ENCODE data around the gene ZYG11A. TPM values are rescaled to one million over a fixed set of nuclear protein-coding genes. Genes with fewer than 3 reads are reported as not detected.
"Not testable (repeated sequence)": the region's sequence is repeated elsewhere in the genome, so short reads cannot be mapped to it uniquely, and the experiment has no call there.

ZYG11A gene
- not detected for total RNA-seq

DNA sequence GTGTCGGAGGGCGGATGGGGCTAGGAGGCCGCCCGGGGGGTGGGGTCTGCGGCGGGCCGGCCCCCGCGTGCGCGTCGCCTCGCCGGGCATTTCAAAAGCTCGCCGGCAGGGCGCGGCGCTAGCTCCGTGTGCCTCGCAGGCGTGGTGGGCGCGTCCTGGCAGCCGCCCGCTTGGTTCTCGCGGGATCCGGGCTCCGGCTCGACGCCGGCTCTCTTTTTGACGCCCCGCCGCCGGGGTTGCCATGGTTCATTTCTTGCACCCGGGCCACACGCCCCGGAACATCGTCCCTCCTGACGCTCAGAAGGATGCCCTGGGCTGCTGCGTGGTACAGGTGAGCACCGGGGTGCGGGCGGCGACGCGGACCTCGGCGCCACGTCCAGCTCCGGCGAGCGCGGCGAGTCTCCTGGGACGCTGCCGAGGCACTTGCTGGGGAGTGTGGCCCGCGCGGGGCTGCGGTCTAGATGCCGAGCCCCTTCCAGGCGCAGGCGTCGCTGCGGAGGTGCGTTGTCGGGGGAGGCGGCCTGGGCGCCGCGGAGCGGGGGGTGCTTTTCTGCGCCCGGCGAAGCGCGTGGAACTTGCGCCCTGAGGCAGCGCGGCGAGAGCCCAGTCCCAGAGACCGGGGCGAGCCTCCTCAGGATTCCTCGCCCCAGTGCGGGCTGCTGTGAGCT is at the start of gene ZYG11A:
TSS of gene ZYG11A (plus strand) at position 118 of the 668 bp plus-strand sequence. CDS start at position 242, 124 bp downstream.
- Histone ChIP-seq H3K4me3 (peak within 1 kb of the TSS; percentile 4 to 48), H3K9me3 (no peaks in the 10 kb centered on the region), H3K4me1 (peaks cover 0 to 14% (median 7%) of the 10 kb centered on the region in 3 donors), H3K27ac (no peak within 1 kb of the TSS), H3K27me3 (peaks cover 88% of the 10 kb centered on the region), H3K36me3 (no peaks in the 10 kb centered on the region)
- no CpG with 5 or more reads among the region's 88 CpGs for WGBS, 2 donors (ENCODE audit: low coverage in 1 of 2)
- TF ChIP-seq POLR2AphosphoS5 (IDR thresholded peaks at IDR 0.05) (no peak), EP300 (IDR thresholded peaks at IDR 0.05) (no peak), POLR2A (IDR thresholded peaks at IDR 0.05) (no peak)
- TF ChIP-seq, protein P1, sequence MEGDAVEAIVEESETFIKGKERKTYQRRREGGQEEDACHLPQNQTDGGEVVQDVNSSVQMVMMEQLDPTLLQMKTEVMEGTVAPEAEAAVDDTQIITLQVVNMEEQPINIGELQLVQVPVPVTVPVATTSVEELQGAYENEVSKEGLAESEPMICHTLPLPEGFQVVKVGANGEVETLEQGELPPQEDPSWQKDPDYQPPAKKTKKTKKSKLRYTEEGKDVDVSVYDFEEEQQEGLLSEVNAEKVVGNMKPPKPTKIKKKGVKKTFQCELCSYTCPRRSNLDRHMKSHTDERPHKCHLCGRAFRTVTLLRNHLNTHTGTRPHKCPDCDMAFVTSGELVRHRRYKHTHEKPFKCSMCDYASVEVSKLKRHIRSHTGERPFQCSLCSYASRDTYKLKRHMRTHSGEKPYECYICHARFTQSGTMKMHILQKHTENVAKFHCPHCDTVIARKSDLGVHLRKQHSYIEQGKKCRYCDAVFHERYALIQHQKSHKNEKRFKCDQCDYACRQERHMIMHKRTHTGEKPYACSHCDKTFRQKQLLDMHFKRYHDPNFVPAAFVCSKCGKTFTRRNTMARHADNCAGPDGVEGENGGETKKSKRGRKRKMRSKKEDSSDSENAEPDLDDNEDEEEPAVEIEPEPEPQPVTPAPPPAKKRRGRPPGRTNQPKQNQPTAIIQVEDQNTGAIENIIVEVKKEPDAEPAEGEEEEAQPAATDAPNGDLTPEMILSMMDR (IDR thresholded peaks at IDR 0.05), result peak in 3 of 4 experiments; percentile 32 to 44 (median 40)
- ATAC-seq, result peak; percentile 81

- not testable (repeated sequence) for H3K4me3 ChIP-seq, H3K27me3 ChIP-seq, ATAC-seq, H3K27ac ChIP-seq, H3K4me1 ChIP-seq, H3K9me3 ChIP-seq
- WGBS, 2 donors (ENCODE audit: low coverage in 1 of 2), result 71 to 92% methylated on average over 4 to 7 of the region's 7 CpGs
- peaks cover 0 to 80% of the 10 kb centered on the region in 2 donors for H3K36me3 ChIP-seq
Observed at GRCh38 chr1:52793717-52794116, 48.8 kb upstream of the ZYG11A start.

DNA sequence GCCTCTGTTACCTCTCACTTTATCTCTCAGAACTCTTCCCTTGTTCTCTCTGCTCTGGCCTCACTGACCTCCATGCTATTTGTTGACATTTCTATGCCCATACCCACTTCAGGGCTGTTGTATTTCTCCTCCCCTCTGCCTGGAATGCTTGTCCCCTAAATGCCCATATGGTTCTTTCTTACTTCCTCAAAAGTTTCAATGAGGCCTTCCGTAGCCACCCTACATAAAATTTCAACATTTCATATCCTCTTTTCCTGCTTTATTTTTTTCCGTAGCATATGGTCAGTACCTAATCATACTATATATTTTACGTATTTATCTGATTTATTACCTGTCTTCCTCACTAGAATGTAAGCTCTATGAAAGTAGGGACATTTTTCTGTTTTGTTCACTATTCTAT is 47.1 kb upstream of the ZYG11A start:
- TF ChIP-seq, protein P1 (IDR thresholded peaks at IDR 0.05), result no peak
- TF ChIP-seq POLR2AphosphoS5 (IDR thresholded peaks at IDR 0.05) (no peak), POLR2A (IDR thresholded peaks at IDR 0.05) (no peak), EP300 (IDR thresholded peaks at IDR 0.05) (no peak)
- Histone ChIP-seq H3K9me3 (no peaks in the 10 kb centered on the region), H3K27me3 (no peaks in the 10 kb centered on the region), H3K4me1 (no peaks in the 10 kb centered on the region), H3K36me3 (peaks cover 0 to 64% of the 10 kb centered on the region in 2 donors), H3K4me3 (no peak overlapping the region), H3K27ac (no peak overlapping the region)
- ATAC-seq, result no peak
- WGBS, 2 donors (ENCODE audit: low coverage in 1 of 2), result 87 to 93% methylated on average over 3 of the region's 3 CpGs

GRCh38 chr1:52798331-52798730 is 44.2 kb upstream of the ZYG11A start:
- Histone ChIP-seq H3K27ac (no peak overlapping the region), H3K4me3 (no peak overlapping the region), H3K36me3 (peaks cover 0 to 55% of the 10 kb centered on the region in 2 donors), H3K4me1 (no peaks in the 10 kb centered on the region), H3K9me3 (no peaks in the 10 kb centered on the region), H3K27me3 (no peaks in the 10 kb centered on the region)
- ATAC-seq, result no peak
- TF ChIP-seq POLR2AphosphoS5 (IDR thresholded peaks at IDR 0.05), result no peak
- TF ChIP-seq, protein P1 (IDR thresholded peaks at IDR 0.05), result no peak
- TF ChIP-seq POLR2A (IDR thresholded peaks at IDR 0.05), result no peak
- no peak for TF ChIP-seq EP300 (IDR thresholded peaks at IDR 0.05)
- WGBS, 2 donors (ENCODE audit: low coverage in 1 of 2), result 90 to 100% methylated on average over 2 to 3 of the region's 3 CpGs

DNA sequence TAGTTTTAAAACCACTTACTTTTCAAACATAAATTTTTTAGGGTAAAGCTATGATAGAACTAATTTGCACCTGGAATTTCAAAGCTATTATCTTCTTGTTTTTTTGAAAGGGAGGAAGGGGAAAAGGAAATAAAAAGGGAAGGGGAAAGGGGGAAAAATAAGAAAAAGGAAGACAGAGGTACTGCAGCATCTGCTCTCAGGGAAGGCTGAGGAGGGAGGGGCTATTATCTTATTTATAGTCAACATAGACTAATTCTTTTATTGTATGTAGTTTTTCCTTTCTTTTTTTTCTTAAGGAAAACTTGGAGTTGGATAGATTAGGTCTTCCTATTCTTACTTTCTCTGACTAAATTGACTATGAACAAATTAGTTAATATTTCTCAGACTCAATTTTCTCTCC is 41.5 kb upstream of the ZYG11A start:
- TF ChIP-seq, protein P1 (IDR thresholded peaks at IDR 0.05), result no peak
- TF ChIP-seq POLR2A (IDR thresholded peaks at IDR 0.05), result no peak
- TF ChIP-seq POLR2AphosphoS5 (IDR thresholded peaks at IDR 0.05), result no peak
- TF ChIP-seq EP300 (IDR thresholded peaks at IDR 0.05), result no peak

GRCh38 chr1:52804083-52804482 is 38.5 kb upstream of the ZYG11A start:
- not testable (repeated sequence) for H3K27ac ChIP-seq, H3K4me1 ChIP-seq, ATAC-seq, H3K9me3 ChIP-seq, H3K4me3 ChIP-seq, H3K27me3 ChIP-seq
- peaks cover 0 to 54% of the 10 kb centered on the region in 2 donors for H3K36me3 ChIP-seq
- WGBS, 2 donors (ENCODE audit: low coverage in 1 of 2), result 95% methylated on average over 3 of the region's 3 CpGs; no CpG with 5 or more reads in 1 of the 2 donors

More for the DNA sequence above, 41.5 kb upstream of the ZYG11A start:
- Histone ChIP-seq H3K36me3 (peaks cover 0 to 58% of the 10 kb centered on the region in 2 donors), H3K4me3 (no peak overlapping the region), H3K9me3 (no peaks in the 10 kb centered on the region), H3K4me1 (no peaks in the 10 kb centered on the region), H3K27ac (no peak overlapping the region), H3K27me3 (no peaks in the 10 kb centered on the region)
- ATAC-seq, result no peak
